ENCODE data around the gene CDC42EP4.
"Not testable (repeated sequence)": the region's sequence is repeated elsewhere in the genome, so short reads cannot be mapped to it uniquely, and the experiment has no call there.

The CDC42EP4 gene

GRCh38 chr17:73267648-73268537 is 43.9 kb downstream of the CDC42EP4 start:
- H3K4me3 ChIP-seq (ENCODE audit: low read depth, low read length) = no peak overlapping the region
- in situ Hi-C loops (cut with HindIII; ENCODE audit: low sequenced_read_pairs) = loop anchor here (5.0 kb wide), 1 partner anchor 79 kb away; no protein-coding TSS in a partner anchor
- DNase-seq (ENCODE audit: low read depth) = no peak
- TF ChIP-seq, protein P1, sequence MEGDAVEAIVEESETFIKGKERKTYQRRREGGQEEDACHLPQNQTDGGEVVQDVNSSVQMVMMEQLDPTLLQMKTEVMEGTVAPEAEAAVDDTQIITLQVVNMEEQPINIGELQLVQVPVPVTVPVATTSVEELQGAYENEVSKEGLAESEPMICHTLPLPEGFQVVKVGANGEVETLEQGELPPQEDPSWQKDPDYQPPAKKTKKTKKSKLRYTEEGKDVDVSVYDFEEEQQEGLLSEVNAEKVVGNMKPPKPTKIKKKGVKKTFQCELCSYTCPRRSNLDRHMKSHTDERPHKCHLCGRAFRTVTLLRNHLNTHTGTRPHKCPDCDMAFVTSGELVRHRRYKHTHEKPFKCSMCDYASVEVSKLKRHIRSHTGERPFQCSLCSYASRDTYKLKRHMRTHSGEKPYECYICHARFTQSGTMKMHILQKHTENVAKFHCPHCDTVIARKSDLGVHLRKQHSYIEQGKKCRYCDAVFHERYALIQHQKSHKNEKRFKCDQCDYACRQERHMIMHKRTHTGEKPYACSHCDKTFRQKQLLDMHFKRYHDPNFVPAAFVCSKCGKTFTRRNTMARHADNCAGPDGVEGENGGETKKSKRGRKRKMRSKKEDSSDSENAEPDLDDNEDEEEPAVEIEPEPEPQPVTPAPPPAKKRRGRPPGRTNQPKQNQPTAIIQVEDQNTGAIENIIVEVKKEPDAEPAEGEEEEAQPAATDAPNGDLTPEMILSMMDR (IDR thresholded peaks at IDR 0.05; ENCODE audit: low read depth, low read length, missing control alignments) = no peak

DNA sequence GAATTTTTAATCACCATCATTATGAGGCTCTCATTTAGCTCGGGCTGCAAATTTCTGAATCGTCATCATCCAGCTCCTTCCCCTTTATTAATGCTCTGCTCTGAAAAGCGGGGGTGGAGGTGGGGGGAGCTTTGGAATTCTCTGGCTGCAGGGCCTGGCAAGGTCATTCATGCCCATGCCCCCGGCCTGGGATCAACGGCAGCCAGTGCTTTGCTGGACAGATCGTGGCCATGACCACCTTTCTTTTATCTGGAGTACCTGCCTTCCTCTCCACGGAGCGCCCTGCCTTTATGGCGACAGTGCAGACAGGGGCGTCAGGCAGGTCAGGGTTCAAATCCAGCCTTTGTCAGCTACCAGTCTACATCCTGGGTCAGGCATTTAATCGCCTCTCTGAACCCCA is 45.0 kb downstream of the CDC42EP4 start:
- TF ChIP-seq, protein P1 (IDR thresholded peaks at IDR 0.05; ENCODE audit: low read depth, low read length, missing control alignments) = no peak
- H3K4me3 ChIP-seq (ENCODE audit: low read depth, low read length) = no peak overlapping the region
- in situ Hi-C loops (cut with HindIII; ENCODE audit: low sequenced_read_pairs) = loop anchor here (5.0 kb wide), 1 partner anchor 81 kb away; no protein-coding TSS in a partner anchor
- no peak for DNase-seq (ENCODE audit: low read depth)

GRCh38 chr17:73265646-73266640 is 45.9 kb downstream of the CDC42EP4 start:
- no peak overlapping the region for H3K4me3 ChIP-seq (ENCODE audit: low read depth, low read length)
- DNase-seq (ENCODE audit: low read depth) = no peak
- in situ Hi-C loops (cut with HindIII; ENCODE audit: low sequenced_read_pairs) = loop anchor here (5.0 kb wide), 1 partner anchor 81 kb away; no protein-coding TSS in a partner anchor
- TF ChIP-seq, protein P1 (IDR thresholded peaks at IDR 0.05; ENCODE audit: low read depth, low read length, missing control alignments) = no peak

DNA sequence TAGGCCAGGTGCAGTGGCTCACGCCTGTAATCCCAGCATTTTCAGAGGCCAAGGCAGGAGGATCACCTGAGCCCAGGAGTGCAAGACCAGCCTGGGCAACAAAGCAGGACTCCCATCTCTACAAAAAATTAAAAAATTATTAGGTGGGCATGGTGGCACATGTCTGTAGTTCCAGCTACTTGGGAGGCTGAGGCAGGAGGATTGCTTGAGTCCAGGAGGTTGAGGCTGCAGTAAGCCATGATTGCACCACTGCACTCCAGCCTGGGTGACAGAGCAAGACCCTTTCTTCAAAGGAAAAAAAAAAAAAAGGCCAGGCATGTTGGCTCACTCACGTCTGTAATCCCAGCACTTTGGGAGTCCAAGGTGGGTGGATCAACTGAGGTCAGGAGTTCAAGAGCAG is 47.4 kb downstream of the CDC42EP4 start:
- H3K4me3 ChIP-seq (ENCODE audit: low read depth, low read length); DNase-seq (ENCODE audit: low read depth); in situ Hi-C loops (cut with HindIII; ENCODE audit: low sequenced_read_pairs): not testable (repeated sequence)

DNA sequence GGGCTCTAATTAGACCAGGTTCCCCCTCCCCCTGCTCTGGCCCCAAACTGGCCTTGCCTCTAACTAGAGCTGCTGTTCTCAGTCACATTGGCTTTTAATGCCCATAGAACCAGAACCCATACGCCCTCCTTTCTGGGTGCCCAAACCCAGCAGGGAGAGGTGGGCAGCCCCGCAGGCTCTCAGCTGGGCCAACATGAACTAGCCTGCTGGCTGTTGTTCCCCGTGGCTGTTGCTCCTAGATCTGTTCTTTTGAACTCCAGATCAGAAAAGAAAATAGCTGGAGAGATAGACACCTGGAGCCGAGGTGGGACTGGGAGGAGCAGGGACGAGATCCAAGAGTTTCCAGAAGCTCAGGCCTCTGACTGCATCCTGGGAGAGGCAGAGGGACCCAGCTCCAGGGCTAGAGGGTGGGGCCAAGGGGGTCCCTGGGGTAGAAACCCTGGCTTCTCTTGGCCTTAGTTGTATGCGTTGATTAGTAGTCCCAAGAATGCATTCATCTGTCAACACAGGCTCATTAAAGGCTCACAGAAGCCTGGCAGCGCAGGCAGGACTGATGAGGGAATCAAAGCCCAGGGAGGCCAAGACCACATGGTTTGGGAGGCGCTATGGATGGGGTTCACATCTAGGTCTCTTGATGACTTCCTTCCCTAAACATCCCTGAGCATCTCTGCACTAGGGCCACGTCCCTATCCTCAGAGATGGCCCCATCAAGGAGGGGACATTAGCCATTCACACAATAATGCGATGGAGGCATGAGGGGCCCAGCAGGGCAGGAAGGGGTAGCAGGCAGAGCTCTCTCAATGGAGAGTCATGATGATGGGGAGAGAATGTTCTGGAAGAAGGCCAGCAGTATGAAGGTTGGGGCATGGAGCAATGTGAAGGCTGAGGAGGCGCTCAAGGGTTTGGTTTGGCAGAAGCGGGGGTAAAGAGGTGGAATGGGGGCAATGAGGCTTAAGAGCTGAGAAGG is 48.8 kb downstream of the CDC42EP4 start:
- H3K4me3 ChIP-seq (ENCODE audit: low read depth, low read length) = no peak overlapping the region
- TF ChIP-seq, protein P1 (IDR thresholded peaks at IDR 0.05; ENCODE audit: low read depth, low read length, missing control alignments) = no peak
- in situ Hi-C loops (cut with HindIII; ENCODE audit: low sequenced_read_pairs) = no loop called here
- DNase-seq (ENCODE audit: low read depth) = no peak

- peak; percentile 19 for DNase-seq (ENCODE audit: low read depth)
- no peak overlapping the region for H3K4me3 ChIP-seq (ENCODE audit: low read depth, low read length)
- in situ Hi-C loops (cut with HindIII; ENCODE audit: low sequenced_read_pairs) = no loop called here
- TF ChIP-seq, protein P1 (IDR thresholded peaks at IDR 0.05; ENCODE audit: low read depth, low read length, missing control alignments) = no peak
Observed at GRCh38 chr17:73261952-73262675, 49.7 kb downstream of the CDC42EP4 start.

All from astrocyte of the cerebellum (primary cell).